ENCODE measurements around the gene MYH7B. TPM values are rescaled to one million over a fixed set of nuclear protein-coding genes. Genes with fewer than 3 reads are reported as not detected.

MYH7B gene
- total and polyA plus RNA-seq, 2 experiments from 2014 or later, result 0.10 to 1.1 TPM

- H3F3A ChIP-seq (replicated peaks; ENCODE audit: low read depth), result 0 out of 2 replicates have a peak, but pooled peaks cover 6% of the 10 kb centered on the region
- Mint-ChIP-seq H3K4me3 (no peak overlapping the region; the same call in 2 of the 3 replicates), H3K4me1 (peaks cover 19% of the 10 kb centered on the region), H3K36me3 (ENCODE audit: low read depth) (peaks cover 25% of the 10 kb centered on the region), H3K9me3 (peaks cover 4% of the 10 kb centered on the region; the same call in 2 of the 3 replicates), H3K27ac (no peak overlapping the region; the same call in 1 of the 2 replicates), H3K27me3 (ENCODE audit: insufficient read depth, low read depth, poor library complexity) (peaks cover 40% of the 10 kb centered on the region)
- H3K27me3 ChIP-seq (ENCODE audit: insufficient read depth), result no peaks in the 10 kb centered on the region
- TF ChIP-seq ZNF462 (CRISPR knock-in tag; IDR thresholded peaks at IDR 0.05), result no peak
- peak; percentile 16 to 66; a peak in 2 of 4 replicates for TF ChIP-seq CTCF (conservative IDR thresholded peaks at IDR 0.05; ENCODE audit: low read depth in 2 of 2)
- no peak overlapping the region for H3K4me2 ChIP-seq
- no peak overlapping the region for H3K4me3 ChIP-seq
- no peak overlapping the region for H3K27ac ChIP-seq (ENCODE audit: low read depth)
- H3K9me2 ChIP-seq (ENCODE audit: insufficient read depth), result no peaks in the 10 kb centered on the region
- H3K36me3 ChIP-seq (ENCODE audit: insufficient read depth), result no peaks in the 10 kb centered on the region
- H3K79me2 ChIP-seq (replicated peaks; ENCODE audit: insufficient read depth), result no peaks in the 10 kb centered on the region
- ATAC-seq (peak; percentile 59), DNase-seq (ENCODE audit: low spot score) (peak; percentile 61)
- no peaks in the 10 kb centered on the region; the same call in 1 of the 2 replicates for H4K20me1 ChIP-seq (replicated peaks; ENCODE audit: insufficient read depth)
- no peaks in the 10 kb centered on the region for H3K4me1 ChIP-seq (ENCODE audit: insufficient read depth)
- H2AFZ ChIP-seq, result no peak overlapping the region
These were observed 42.8 kb downstream of the MYH7B start for GRCh38 chr20:34998331-34998950.

Data from GM23338 (cell line).